ENCODE measurements around the gene MAGIX.
A peak's percentile ranks its signal among the peaks of the same experiment; 100 is the strongest.

The MAGIX gene

DNA sequence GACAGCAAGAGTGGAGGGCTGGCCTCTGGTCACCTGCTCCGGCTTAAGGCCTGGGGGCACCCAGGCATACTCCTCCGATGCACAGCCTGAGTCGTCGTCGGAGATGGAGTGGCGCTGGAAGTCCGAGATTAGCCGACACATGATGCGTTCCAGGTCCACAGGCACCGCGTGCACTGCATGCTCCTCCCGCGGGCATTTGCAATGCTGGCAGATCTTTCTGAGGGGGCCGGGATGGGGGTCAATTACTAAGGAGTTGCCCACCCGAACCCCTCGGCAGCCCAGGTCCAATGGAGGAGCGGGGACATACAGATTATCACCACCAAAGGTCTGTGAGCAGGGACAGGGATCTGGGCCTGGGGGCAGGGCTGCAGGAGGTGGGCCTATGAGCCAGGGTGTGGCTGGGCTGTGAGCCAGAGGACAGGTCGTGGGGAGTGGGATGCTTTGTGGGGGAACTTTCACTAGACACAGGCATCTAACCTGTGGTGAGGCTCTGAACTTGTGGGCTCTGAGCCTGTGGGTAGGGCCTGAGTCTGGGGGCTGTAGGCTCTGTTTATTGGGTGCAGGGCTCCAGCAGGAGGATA is 21.2 kb downstream of the MAGIX start:
- DNase-seq (ENCODE audit: low read depth, low spot score): no peak

DNA sequence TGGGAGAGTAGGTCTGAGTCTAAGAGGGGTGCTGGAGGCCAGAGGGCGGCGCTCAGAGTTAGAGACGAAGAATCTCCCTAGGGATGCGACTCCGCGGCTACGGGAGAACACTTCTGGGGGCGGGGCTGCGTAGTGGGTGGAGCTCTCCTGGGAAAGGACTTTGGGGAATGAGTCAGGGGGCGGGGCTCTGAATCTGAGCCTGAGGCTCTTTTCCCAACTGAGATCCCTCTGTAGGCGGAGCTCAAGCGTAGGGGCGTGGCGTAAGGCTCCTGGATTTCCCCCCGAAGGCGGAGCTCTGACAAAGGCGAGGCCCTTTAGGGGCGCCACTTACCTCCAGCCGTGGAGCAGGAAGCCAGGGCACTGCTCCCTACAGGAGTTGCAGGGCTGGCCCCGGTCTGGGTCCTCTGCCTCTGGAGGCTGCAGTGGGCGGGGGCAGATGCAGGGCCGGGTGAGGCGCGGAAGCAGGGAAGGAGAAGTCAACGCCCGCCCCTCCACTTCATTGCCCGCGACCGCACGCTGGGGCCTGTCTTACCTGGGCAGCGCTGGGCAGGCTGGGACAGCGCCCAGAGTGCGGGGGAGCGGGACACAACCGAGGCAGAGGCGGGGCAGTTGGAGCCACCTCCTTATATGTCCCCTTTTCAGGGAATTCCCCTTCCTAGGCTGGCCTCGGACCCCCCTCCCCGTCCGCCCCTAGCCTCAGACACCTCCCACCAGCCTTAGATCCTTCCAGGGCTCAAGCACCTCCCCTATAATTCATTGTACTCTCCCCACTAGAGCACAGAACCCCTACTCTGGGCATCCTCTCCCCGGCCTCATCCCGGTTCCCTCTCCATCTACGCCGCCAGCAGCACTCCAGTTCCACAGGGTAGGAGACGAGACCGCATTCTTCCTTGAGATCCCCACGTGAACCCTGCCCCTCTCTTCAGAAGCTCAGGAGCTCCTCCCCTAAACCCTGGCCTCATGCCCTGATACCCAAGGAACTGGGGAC is 22.0 kb downstream of the MAGIX start:
- no peak for DNase-seq (ENCODE audit: low read depth, low spot score)

DNA sequence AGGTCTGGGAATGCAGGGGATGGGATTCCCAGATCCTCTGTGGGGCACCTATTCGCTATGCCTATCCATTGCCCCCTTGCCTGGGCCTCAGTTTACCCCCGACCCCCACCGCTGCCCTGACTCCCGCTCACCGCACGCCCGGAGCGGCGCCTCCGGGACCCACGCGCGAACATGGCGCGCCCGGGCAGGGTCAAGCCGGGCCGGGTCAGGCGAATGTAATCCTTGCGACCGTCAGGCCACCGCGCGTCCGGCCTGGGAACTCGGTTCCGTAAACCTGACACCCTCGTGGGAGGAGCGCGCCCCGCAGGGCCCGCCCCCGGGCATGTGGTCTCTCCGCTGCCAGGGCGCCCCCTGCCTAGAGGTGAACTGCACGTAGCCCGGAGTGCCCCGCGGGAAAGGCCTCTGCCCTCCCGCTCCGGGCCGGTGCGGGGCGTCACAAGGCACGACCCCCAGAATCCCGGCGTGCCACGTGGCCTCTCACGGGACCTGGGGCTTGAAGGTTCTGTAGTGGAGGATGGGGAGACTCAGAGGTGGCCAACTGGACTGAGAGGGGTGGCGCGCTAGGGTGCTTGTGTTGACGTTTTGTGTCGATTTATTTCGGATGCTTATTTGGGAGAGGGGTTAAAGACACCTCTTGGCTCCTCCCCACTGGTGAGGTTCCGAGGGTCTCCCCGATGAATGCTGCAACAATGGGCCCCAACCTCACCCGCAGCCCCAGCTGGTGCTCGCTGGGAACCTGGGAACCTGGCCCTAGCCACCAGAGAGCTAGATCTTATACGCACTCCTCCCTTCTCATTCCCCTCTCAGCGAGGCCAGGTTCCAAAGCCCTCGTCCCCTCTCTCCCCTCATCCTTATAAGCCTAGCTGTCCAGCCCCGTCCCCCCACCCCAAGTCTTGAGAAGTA is 23.8 kb downstream of the MAGIX start, which contains the start of gene PRICKLE3:
PRICKLE3 (minus strand) TSS at position 249 of the 903 bp plus-strand sequence; CDS start at position 173, 76 bp downstream.
- no peak for DNase-seq (ENCODE audit: low read depth, low spot score)

DNA sequence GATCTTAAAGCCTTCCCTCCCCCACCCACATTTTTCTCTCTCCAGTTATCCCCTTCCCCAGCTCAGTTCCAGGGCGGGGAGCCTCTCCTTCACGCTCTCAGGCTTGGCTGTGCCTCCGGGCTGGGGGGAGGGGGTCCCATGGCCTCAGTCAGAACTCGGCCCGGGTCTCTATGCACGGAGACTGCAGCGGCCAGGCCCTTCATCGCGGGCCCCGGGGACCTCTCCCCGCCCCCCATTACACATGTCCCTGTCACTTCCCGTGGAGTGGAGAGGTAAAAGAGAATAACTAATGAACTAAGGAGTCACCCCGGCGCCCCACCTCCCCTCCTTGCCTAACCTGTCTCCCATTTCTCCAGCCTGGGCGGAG is 24.5 kb downstream of the MAGIX start:
- no peak for DNase-seq (ENCODE audit: low read depth, low spot score)

DNA sequence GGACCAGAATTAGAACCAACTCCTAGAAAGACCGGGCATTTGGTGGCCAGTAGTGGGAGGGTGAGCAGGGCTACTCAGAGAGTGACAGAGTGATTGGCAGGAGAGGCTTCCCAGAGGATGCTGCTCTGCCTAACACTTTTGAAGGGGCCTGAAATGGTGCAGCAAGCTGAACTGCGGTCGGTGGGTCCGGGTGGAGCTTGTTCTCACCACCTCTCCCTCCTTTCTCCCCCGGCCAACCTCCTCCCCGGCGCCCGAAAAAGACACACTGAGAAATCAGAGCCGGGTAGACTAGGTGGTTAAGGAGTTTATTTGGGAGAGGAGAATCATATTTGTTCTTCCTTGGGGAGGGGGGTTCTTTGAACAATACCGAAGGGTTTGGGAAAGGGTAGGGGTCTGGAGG is 25.0 kb downstream of the MAGIX start:
- no peak for DNase-seq (ENCODE audit: low read depth, low spot score)

DNA sequence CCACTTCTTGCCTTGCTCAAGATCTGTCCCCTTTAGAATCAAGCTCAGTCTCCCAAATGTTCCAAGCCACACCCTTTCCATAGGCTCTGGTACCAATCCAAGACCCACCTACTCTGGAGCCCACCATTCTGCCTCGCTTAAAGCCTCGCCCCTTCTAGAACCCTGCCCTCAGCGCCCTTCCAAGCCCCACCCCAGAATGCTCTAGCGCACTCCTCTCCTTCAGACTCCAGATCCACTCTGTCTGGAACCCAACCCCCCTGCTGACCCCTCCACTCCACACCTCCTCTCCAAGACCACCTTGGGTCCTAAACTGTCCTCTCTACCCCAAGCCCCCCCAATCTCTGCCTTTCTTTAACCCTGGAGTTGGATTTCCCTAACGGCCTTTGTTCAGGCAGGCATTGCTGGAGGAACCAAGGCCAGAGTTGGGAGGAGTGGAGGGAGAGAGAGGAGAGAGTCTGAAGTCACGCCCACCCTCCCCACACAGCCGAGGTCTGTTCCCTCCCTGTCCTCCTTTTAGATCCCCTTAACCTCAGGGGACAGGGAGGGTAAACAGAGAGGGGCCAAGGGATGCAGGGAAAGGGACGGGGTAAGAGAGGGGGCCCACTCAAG is 26.0 kb downstream of the MAGIX start:
- no peak for DNase-seq (ENCODE audit: low read depth, low spot score)

DNA sequence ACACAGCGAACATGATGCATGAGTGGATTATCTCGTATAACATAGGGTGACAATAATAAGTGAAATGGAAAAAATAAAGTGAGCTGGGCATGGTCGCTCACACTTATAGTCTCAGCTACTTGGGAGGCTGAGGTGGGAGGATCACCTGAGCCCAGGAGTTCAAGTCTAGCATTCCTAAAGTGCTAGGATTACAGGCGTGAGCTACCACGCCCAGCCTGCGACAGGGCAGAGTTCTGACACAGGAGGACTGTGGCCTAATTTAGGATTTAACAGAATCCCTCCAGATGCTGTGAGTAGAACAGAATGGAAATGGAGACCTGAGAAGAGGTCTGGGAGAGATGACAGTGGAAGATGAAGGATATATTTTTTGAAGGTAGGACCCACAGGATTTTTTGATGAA is 27.0 kb downstream of the MAGIX start:
- no peak for DNase-seq (ENCODE audit: low read depth, low spot score)

DNA sequence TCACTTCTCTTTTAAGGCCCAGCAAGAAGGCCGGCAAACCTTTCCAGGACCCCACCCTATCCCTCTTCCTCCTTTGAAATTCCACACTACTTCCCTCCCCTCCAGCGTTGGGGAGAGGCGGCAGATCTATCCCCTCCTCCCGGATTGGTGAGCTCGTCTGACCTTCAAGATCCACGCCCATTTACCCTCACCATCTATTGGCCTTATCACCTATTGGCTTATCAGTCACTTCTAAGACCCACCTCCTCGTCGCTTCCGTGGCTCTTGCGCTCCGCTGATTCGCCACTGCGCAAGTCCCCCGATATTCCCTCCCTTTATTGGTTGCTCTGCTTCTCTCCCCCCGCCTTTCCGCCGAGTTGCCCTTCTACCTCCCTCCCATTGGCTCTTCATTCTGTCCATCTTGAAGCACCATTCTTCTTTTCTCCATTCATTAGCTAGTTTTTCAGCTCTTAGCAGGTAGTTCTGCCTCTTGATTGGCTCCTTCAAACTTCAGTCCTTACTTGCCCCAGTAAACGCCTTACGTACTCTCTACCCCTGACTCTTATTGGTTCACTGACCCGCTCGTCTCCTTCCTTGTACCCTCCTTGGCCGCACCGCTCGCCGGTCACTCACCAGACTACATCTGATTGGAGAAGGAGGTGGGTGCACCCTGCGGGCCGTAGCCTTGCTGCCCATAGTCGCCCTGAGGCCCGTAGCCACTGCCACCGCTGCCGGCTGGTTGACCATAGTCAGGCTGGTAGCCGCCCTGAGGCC is 28.4 kb downstream of the MAGIX start:
- peak; percentile 98 for DNase-seq (ENCODE audit: low read depth, low spot score)

DNA sequence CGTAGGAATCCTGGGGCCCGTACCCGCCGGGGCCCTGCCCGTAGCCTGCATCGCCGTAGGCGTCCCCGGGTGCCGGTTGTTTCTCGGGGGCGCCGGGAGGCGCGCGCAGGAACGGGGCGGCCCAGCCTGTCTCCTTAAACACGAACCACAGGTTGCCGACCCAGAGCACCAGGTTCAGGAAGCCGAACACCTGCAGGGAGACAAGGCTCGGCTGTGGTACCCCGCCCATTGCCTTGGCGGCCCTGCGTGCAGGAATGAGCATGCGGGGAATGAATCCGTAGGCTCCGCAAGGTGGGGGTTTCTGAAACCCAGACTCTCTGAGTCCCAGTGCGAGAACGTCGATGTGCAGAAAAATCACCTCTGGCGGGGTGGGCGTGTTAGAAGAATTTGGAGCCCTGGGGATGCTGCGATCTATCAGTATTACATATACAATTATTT is 29.0 kb downstream of the MAGIX start:
- no peak for DNase-seq (ENCODE audit: low read depth, low spot score)

DNA sequence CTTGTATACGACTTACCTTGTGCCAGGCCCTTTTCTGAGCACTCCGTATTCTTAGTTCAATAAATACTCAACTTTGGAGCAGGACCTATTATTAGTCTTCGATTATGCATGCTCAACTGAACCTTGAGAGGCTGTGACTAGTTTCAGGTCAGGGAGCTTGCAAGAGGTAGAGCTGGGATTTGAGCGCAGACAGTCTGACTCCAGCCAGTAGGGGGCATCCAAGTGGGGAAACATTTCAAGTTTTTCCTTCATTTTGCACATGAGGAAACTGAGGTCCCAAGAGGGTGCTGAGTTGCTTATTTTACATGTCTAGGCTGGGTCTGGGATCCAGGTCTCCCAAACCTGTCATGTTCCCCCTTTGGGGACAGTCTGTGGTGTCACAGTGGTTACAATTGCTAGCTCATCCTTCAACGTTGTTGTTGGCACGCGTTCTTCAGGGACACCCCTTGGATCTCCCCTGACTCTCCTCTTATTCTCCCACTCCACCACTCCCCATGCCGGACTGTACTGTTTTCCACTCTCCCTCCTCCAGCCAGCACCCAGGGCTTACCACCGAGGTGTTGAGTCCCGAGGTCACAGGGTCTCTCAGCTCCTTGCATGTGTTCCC is 30.3 kb downstream of the MAGIX start:
- no peak for DNase-seq (ENCODE audit: low read depth, low spot score)

DNA sequence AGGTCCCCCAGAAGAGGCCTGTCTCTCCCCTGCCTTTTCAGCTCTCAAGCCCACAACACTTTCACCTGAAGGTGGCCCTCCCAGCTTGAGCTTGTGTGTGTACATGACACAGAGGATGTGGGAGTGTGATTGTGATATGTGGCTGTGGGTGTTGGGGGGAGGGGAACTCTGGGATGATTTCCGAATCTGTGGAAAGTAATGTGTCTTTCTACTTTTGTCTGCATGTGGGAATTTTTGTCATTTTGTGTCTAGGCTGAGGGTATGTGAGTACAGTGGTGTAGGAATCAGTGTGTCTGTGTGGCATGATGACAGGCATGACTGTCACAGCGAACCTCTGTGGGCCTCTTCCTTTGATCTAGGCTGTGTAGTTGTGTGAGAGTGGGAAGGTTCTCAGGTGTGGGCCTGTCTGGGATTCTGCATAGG is 31.0 kb downstream of the MAGIX start:
- no peak for DNase-seq (ENCODE audit: low read depth, low spot score)

DNA sequence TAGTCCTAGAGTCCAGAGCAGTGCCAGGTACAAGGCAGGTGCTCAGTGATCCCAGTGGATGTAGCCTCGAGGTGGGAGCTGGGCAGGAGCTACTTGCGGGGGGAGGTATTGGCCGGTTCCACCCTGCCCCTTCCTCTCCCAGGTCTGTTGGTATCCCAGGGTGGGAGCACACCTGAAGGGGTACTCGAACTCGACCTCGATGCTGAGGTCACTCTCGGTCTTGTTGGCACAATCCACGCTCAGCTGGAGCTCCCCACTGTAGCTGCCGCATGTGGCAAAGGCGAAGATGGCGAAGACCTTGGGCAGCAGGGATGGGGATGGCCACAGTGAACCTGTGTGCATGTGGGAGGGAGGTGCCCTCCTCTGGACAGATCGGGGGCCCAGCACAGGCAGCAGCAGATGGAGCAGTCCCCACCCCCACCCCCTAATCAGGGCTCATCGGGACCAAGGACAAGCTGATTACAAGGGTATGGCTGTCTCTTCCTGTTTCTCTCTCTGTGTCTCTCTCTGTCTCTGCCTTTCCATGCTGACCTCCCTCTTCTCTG is 35.1 kb downstream of the MAGIX start:
- no peak for DNase-seq (ENCODE audit: low read depth, low spot score)

DNA sequence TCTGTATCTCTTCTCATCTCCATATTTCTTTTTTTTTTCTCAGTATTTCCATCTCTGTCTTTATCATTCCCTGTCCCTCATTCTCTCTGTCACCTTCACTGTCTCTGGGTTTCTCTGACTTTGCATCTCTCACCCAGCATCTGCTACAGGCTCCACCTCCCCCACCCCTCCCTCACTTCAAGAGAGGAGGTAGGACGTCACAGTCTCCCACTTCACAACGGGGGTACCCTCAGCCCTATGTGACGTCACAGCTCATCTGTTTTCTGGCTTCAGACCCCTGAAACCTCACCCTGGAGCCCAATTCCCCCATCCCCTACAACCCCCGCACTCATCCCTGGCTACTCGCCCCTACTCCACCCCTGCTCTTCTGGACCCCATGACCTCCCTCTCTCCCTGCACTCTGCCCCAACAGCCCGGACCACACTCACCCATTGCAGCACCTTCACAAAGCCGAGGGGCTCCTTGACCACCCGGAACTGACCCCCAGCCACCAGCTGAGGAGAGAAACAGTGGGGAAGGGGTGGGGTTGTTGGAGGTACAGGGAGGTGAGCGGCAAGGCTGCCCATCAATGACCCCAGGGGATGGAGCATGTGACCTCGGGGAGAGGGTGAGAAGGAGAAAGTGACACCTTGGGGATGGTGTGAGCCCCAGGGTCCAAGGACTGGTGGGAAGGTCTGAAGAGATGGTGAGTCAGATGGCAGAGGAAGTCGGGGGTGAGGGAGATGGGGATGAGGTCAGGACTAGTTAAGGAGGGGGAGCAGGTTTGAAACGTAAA is 36.2 kb downstream of the MAGIX start:
- DNase-seq (ENCODE audit: low read depth, low spot score): no peak

DNA sequence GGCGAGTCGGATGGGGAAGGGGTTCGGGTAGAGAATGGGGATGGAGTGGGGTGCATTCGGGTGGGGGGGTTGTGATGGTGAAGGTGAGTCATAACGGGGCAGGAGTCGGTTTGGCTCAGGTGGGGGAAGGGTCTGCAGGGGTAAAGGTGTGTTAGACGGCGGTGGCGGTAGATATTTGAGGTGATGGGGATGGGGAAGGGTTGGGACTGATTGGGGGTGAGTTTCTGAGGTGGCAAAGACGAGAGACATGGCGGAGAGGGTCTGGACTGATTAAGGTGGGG is 36.7 kb downstream of the MAGIX start:
- DNase-seq (ENCODE audit: low read depth, low spot score): no peak

DNA sequence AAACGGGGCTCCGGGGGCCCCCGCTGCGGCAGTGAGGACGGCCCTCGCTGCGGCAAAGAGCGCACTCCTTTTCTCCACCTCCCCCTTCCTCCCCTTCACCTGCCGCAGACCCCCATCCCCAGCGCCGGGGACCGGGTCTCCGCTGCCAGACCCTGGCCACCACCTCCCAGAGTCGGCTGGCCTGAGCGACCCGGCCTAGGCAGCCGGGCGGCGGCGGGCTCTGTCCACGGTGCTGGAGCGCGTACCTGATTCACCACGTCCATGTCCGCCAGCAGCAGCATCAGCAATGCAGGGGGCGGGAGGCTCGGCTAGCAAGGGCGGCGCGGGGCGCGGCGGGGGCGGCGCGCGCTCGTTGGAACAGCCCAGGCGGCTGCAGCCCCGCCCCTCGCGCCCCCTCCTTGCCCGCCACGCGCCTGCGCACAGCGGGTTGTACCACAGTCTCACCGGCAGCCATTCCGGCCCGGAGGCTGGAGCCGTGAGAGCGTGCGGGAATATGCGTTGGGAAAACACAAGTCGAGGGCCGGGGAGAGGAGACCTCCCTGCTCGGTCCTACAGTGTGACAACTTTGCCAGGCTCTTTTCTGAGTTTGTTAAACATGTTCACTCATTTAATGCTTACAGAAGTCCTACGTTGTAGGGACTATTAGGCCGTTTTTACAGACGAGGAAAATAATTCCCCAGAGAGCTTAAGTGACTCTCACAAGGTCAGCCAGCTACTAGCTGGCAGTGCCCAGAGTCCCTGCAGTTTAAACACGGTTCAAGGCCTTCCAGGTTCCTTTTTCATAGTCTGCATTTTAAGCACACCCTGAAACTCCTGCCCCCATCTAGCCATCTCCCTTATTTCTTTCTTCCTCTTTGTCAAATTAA is 37.6 kb downstream of the MAGIX start, which contains the start of gene SYP:
SYP (minus strand) TSS at position 288 of the 866 bp plus-strand sequence; CDS start at position 281, 7 bp downstream.
- DNase-seq (ENCODE audit: low read depth, low spot score): no peak

DNA sequence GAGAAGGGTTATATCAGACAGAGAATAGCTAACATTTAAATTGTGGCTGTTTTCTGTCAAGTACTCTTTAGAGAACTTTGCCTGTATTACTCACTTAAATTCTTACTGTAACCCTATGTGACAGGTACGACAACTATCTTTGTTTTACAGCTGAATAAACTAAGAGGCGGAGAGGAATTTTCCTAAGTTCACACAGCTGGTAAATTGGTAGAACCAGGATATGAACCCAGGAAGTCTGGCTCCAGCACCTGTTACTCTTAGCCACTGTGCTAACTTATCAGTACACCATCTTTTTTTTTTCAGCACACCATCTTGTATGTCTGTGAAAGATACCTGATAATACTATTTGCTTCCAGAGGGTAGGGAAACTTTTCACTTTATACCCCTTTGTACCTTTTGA is 39.5 kb downstream of the MAGIX start:
- no peak for DNase-seq (ENCODE audit: low read depth, low spot score)

DNA sequence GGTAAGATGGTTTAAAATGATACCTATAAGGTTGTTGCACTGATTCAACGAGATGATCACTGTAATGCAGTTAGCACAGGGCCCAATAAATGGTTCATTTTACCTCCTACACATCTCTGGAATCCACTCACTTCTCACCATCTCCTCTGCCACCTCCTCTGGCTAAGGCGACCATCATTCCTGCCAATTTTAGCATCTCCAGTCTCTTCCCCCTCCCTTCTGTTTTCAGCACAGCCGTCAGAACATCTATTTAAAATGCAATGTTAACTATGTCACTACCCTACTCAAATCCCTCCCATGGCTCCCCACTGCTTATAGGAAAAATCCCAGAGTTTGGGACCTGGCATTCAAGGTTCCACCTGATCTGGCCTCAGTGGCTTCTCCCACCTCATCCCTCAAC is 41.0 kb downstream of the MAGIX start:
- no peak for DNase-seq (ENCODE audit: low read depth, low spot score)

DNA sequence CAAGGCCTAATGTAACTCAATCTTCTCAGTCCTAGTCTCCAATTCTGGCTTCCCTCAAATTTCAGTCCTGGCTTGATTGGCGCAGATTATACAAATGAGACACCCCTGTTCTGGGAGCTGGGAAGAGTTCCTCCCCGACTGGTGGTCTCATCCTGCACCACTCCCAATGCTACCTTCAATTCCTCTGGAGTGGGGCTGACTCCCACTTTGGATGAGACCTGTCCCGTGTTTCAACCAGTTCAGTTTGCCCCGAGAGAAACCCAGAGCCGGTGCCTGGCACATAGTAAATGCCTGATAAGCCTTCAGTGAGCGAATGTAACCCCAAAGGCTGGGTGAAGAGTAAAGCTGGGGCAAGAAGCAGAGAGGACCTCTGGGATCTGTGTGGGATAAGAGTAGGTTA is 41.5 kb downstream of the MAGIX start:
- no peak for DNase-seq (ENCODE audit: low read depth, low spot score)

Data from iPS DF 19.7 (cell line).